ENCODE results near the gene TSC22D1.

DNA sequence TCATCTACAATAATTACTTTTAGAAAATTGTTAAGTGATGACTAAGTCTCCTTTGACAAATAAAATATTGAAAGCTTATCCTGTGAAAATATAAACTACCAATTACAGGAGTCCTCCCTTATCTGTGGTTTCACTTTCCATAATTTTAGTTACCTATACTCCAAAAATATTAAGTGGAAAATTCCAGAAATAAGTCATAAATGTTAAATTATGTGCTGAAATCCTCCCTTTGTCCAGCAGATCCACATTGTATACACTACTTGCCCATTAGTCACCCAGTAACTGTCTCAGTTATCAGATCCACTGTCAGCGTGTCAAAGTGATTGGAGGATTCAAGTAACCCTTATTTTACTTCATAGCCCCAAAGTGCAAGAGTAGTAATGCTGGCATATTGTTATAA, 104.4 kb downstream of the TSC22D1 start:
- TF ChIP-seq, protein P1, sequence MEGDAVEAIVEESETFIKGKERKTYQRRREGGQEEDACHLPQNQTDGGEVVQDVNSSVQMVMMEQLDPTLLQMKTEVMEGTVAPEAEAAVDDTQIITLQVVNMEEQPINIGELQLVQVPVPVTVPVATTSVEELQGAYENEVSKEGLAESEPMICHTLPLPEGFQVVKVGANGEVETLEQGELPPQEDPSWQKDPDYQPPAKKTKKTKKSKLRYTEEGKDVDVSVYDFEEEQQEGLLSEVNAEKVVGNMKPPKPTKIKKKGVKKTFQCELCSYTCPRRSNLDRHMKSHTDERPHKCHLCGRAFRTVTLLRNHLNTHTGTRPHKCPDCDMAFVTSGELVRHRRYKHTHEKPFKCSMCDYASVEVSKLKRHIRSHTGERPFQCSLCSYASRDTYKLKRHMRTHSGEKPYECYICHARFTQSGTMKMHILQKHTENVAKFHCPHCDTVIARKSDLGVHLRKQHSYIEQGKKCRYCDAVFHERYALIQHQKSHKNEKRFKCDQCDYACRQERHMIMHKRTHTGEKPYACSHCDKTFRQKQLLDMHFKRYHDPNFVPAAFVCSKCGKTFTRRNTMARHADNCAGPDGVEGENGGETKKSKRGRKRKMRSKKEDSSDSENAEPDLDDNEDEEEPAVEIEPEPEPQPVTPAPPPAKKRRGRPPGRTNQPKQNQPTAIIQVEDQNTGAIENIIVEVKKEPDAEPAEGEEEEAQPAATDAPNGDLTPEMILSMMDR (IDR thresholded peaks at IDR 0.05; ENCODE audit: insufficient read depth, low read length, poor library complexity, severe bottlenecking): no peak
- no peak for TF ChIP-seq EZH2phosphoT487 (conservative IDR thresholded peaks at IDR 0.05; ENCODE audit: low read length)

Measured in SU-DHL-6 (cell line).